PFSK-1 (cell line): Measurements from ENCODE around the gene IL34.

Experiments
- POLR2AphosphoS5 ChIP-seq: IDR thresholded peaks from 2 replicates; pipeline ENCODE4 v1.6.1; 2012; ENCODE audit warnings: low read depth, mild to moderate bottlenecking, control low read depth, low read length, moderate library complexity
- REST ChIP-seq, 2 experiments: IDR thresholded peaks; 2 replicates each; pipeline versions ENCODE4 v1.6.1 to v1.8.0; 2011 to 2012; ENCODE audit warnings: low read depth in 2 of 2, low read length in 2 of 2, control low read depth in 1 of 2, inconsistent platforms in 1 of 2, mild to moderate bottlenecking in 1 of 2, moderate library complexity in 1 of 2; ENCODE audit not compliant: insufficient read depth in 1 of 2
- SIN3A ChIP-seq: IDR thresholded peaks from 2 replicates; pipeline ENCODE4 v1.6.1; 2012; ENCODE audit warnings: mild to moderate bottlenecking, low read length, moderate library complexity, borderline replicate concordance; ENCODE audit not compliant: insufficient read depth
- TAF1 ChIP-seq: IDR thresholded peaks from 2 replicates; pipeline ENCODE4 v1.6.1; 2012; ENCODE audit warnings: low read length, control low read depth, borderline replicate concordance; ENCODE audit not compliant: insufficient read depth

DNA sequence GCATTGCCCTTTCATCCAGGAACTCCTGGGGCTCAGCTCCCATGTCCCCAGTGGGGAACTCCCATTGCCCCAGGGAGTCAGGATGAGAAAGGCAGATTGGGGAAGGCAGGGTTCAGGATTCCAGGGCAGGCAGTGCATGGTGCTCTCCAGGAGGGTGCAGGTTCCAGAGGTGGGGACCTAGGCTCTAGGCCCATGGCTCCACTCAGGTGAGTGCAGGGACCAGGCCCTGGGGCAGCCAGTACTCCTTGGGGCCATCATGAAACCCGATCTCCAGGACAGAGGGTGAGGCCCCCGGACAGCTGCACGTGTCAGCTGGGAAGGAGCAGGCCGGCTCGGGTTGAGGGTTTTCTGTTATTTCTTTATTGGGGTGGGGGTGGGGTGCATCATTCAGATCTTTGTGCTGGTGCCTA lies 40.7 kb downstream of the IL34 start:
- no peak for TF ChIP-seq REST (IDR thresholded peaks at IDR 0.05; ENCODE audit: insufficient read depth in 1 of 2, low read depth in 2 of 2, low read length in 2 of 2)
- TF ChIP-seq TAF1, result no peak
- no peak for TF ChIP-seq SIN3A
- TF ChIP-seq POLR2AphosphoS5, result no peak
